BJ (cell line): ENCODE results near the gene CYP2A7. TPM values are rescaled to one million over a fixed set of nuclear protein-coding genes. Genes with fewer than 3 reads are reported as not detected.
"Not testable (repeated sequence)": the region's sequence is repeated elsewhere in the genome, so short reads cannot be mapped to it uniquely, and the experiment has no call there.

Experiments used
- CTCF ChIA-PET: fragments of 350-600 bp; formaldehyde crosslinking; extraction: SDS; loops from one replicate; lab custom pipeline; 2021; ENCODE audit warnings: antibody characterized with exemption, inconsistent platforms; lab: Yijun Ruan, JAX
- POLR2A ChIA-PET: fragments of 300-600 bp; sonication (Branson Sonifier 250); formaldehyde crosslinking; extraction: SDS; loops from one replicate; lab custom pipeline; 2021; ENCODE audit warnings: antibody characterized with exemption; lab: Charles Lee
- DNase-seq: peaks from one replicate; pipeline ENCODE4 v3.0.0-alpha.2; 2011; ENCODE audit warnings: low read depth
- H3K27me3 ChIP-seq: 2 replicates; pipeline ENCODE4 v1.6.0; 2011; ENCODE audit warnings: low read length; ENCODE audit not compliant: control insufficient read depth, insufficient read depth
- H3K36me3 ChIP-seq: 2 replicates; pipeline ENCODE4 v1.5.1; 2011; ENCODE audit warnings: low read length; ENCODE audit not compliant: control insufficient read depth, insufficient read depth
- H3K4me3 ChIP-seq: 2 replicates; pipeline ENCODE4 v1.5.1; 2011; ENCODE audit warnings: low read depth, mild to moderate bottlenecking, control low read depth, low read length
- polyA plus RNA-seq: library from polyadenylated mRNA; depleted of rRNA; stranded (reverse); fragments of >200 nt; gene quantifications from 2 replicates; pipeline ENCODE4 v1.2.3, GENCODE V29; 2011
- TF ChIP-seq, protein P1 (sequence below): IDR thresholded peaks from 2 replicates; pipeline ENCODE4 v1.5.1; 2011; ENCODE audit warnings: low read depth, mild to moderate bottlenecking, control low read depth, inconsistent platforms, low read length, moderate library complexity; ENCODE audit not compliant: insufficient read depth

CYP2A7 gene
- polyA plus RNA-seq, 1 experiment = not detected

DNA sequence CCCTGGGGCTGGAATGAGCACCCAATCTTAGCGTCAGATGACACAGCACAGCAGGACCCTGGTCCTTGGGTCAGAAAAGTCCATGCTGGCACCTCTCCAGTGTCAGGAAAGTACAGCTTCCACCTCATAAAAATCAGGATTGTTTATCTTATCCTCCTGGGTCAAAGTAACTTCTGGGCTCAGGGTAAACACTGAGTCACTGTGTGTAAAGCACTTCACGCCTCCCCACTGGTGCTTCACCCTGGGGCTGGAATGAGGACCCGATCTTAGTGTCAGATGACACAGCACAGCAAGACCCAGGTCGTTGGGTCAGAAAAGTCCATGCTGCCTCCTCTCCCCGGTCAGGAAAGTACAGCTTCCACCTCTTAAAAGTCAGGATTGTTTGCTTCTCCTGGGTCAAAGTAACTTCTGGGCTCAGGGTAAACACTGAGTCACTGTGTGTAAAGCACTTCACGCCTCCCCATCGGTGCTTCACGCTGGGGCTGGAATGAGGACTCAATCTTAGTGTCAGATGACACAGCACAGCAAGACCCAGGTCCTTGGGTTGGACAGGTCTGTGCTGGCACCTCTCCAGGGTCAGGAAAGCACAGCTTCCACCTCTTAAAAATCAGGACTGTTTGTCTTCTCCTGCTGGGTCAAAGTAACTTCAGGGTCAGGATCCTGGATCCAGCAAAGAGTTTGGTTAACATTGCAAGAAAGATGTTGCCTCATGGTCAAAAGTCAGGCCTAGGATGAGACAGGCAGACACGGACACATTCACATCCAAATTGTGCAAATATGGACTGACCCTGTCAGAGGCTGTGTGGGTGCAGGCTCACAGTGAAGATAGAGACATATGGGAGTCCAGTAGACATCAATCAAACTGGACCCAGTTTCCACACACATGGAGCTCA lies 39.2 kb upstream of the CYP2A7 start:
- no peak for DNase-seq
- ChIA-PET CTCF (no interaction called here), POLR2A (no interaction called here)
- TF ChIP-seq, protein P1, sequence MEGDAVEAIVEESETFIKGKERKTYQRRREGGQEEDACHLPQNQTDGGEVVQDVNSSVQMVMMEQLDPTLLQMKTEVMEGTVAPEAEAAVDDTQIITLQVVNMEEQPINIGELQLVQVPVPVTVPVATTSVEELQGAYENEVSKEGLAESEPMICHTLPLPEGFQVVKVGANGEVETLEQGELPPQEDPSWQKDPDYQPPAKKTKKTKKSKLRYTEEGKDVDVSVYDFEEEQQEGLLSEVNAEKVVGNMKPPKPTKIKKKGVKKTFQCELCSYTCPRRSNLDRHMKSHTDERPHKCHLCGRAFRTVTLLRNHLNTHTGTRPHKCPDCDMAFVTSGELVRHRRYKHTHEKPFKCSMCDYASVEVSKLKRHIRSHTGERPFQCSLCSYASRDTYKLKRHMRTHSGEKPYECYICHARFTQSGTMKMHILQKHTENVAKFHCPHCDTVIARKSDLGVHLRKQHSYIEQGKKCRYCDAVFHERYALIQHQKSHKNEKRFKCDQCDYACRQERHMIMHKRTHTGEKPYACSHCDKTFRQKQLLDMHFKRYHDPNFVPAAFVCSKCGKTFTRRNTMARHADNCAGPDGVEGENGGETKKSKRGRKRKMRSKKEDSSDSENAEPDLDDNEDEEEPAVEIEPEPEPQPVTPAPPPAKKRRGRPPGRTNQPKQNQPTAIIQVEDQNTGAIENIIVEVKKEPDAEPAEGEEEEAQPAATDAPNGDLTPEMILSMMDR = no peak
- H3K4me3 ChIP-seq = no peak overlapping the region
- no peaks in the 10 kb centered on the region for H3K27me3 ChIP-seq
- no peaks in the 10 kb centered on the region for H3K36me3 ChIP-seq

DNA sequence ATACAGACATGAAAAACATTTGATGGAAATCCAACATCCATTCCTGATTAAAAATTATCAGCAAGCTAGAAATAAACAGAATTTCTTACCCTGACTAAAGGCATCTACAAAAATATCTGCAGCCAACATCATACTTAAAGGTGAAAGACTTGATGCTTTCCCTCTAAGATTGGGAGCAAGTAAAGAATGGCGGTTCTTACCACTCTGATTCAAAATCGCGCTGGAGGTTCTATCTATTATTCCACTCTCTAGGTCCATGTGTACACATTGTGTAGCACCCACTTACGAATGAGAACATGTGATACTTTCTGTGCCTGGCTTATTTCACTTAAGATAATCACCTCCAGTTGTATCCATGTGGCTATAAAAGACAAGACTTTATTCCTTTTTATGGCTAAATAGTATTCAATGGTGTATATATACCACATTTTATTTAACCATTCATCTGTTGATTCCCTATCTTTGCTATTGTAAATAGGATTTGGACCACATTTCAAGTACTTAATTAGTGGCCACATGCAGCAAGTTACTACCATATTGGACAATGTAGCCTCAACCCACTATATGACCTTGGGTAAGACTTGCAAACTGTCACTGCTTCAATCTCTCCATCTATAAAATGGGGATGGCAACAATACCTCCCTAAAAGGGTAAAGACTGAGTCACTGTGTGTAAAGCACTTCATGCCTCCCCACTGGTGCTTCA lies 38.4 kb upstream of the CYP2A7 start:
- TF ChIP-seq, protein P1 = no peak
- no peak for DNase-seq
- POLR2A ChIA-PET = no interaction called here
- CTCF ChIA-PET = no interaction called here
- H3K36me3 ChIP-seq = no peaks in the 10 kb centered on the region
- no peak overlapping the region for H3K4me3 ChIP-seq
- H3K27me3 ChIP-seq = no peaks in the 10 kb centered on the region

- H3K27me3 ChIP-seq, H3K36me3 ChIP-seq, CTCF ChIA-PET, DNase-seq, POLR2A ChIA-PET, H3K4me3 ChIP-seq: not testable (repeated sequence)
Observed at GRCh38 chr19:40919530-40920299, 37.7 kb upstream of the CYP2A7 start.

- DNase-seq, CTCF ChIA-PET, H3K4me3 ChIP-seq, H3K27me3 ChIP-seq, H3K36me3 ChIP-seq, POLR2A ChIA-PET: not testable (repeated sequence)
Observed at GRCh38 chr19:40918303-40918702, 36.3 kb upstream of the CYP2A7 start.

- no peak for DNase-seq
- ChIA-PET CTCF (no interaction called here), POLR2A (no interaction called here)
- H3K4me3 ChIP-seq = no peak overlapping the region
- no peaks in the 10 kb centered on the region for H3K36me3 ChIP-seq
- H3K27me3 ChIP-seq = peaks cover 5% of the 10 kb centered on the region; the same call in 1 of the 2 replicates
- TF ChIP-seq, protein P1 = no peak
Observed at GRCh38 chr19:40908976-40909375, 26.9 kb upstream of the CYP2A7 start.
